Sigmoid colon (tissue), 4 donors: ENCODE measurements around the gene ALCAM.

ENCODE experiments used
- EP300 ChIP-seq, 4 donors: sonication (generic); formaldehyde crosslinking; IDR thresholded peaks; one replicate each; pipeline ENCODE4 v1.6.1; 2017; ENCODE audit warnings: antibody characterized with exemption in 4 of 4
- POLR2A ChIP-seq, 2 donors: fragments of 450-650 bp; IDR thresholded peaks; one replicate each; pipeline ENCODE4 v1.6.1; 2016; ENCODE audit warnings: antibody characterized with exemption in 2 of 2, mild to moderate bottlenecking in 2 of 2, moderate library complexity in 2 of 2
- POLR2AphosphoS5 ChIP-seq, 4 donors: sonication (generic); formaldehyde crosslinking; IDR thresholded peaks; one replicate each; pipeline ENCODE4 v1.6.1; 2017; ENCODE audit warnings: antibody characterized with exemption in 4 of 4
- TF ChIP-seq, protein P1 (sequence below), 4 experiments: fragments of 450-650 bp in 3 of 4; fragments of 200-600 bp in 1 of 4; IDR thresholded peaks; one replicate each; pipeline ENCODE4 v1.5.1; 2016 to 2019; ENCODE audit warnings: antibody characterized with exemption in 4 of 4, mild to moderate bottlenecking in 3 of 4, moderate library complexity in 2 of 4

DNA sequence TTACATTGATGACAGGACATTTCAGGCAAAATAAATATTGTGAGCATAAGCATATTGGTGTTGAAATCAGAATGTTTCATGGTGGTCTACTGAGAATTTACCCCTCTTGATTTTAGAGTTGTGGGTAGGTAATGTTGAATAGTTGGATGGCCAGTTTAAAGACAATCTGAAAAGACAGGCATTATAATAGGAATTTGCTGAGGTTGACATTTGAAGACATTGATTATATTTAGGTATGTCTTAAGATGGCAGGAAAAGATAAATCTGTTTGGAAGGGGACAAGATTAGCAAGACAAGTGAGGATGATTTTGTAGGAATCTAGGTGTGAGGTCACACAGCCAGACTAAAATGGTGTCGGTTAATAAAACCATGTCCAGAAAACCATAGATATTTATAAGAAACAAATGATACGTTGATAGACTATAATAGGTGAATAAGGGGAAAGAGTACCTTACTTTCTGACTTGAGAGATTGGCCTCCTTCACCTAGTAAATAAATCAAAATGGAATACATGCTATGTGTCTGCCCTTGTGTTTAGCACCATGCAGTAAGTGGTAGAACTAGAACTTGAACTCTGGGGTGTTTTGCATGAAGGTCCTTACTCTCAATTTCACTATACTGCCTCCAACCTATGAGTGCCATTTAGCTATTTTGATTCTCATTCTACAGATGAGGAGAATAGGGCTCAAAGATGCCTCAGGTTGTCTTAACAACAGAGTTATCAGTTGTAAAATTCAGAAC, 57.9 kb downstream of the ALCAM start:
- TF ChIP-seq, protein P1, sequence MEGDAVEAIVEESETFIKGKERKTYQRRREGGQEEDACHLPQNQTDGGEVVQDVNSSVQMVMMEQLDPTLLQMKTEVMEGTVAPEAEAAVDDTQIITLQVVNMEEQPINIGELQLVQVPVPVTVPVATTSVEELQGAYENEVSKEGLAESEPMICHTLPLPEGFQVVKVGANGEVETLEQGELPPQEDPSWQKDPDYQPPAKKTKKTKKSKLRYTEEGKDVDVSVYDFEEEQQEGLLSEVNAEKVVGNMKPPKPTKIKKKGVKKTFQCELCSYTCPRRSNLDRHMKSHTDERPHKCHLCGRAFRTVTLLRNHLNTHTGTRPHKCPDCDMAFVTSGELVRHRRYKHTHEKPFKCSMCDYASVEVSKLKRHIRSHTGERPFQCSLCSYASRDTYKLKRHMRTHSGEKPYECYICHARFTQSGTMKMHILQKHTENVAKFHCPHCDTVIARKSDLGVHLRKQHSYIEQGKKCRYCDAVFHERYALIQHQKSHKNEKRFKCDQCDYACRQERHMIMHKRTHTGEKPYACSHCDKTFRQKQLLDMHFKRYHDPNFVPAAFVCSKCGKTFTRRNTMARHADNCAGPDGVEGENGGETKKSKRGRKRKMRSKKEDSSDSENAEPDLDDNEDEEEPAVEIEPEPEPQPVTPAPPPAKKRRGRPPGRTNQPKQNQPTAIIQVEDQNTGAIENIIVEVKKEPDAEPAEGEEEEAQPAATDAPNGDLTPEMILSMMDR (IDR thresholded peaks at IDR 0.05): no peak
- TF ChIP-seq EP300 (IDR thresholded peaks at IDR 0.05): no peak
- TF ChIP-seq POLR2AphosphoS5 (IDR thresholded peaks at IDR 0.05): no peak
- TF ChIP-seq POLR2A (IDR thresholded peaks at IDR 0.05): no peak
